Common myeloid progenitor, CD34-positive (primary cell): ENCODE data around the gene OPRM1.

ENCODE experiments used
- CTCF ChIA-PET: fragments of 350-600 bp; sonication (Branson Sonifier 250); formaldehyde crosslinking; loops from one replicate; lab custom pipeline; 2021; ENCODE audit warnings: antibody characterized with exemption; lab: Charles Lee
- POLR2A ChIA-PET: fragments of 350-600 bp; sonication (Branson Sonifier 250); formaldehyde crosslinking; loops from one replicate; lab custom pipeline; 2021; ENCODE audit warnings: antibody characterized with exemption; lab: Charles Lee
- DNase-seq, 3 donors: peaks; one replicate each; pipeline versions ENCODE4 v3.0.0 to v3.0.0-alpha.2; 2013
- H3K27ac ChIP-seq, 2 experiments: 1 replicate in 1 of 2; 2 replicates in 1 of 2; pipeline ENCODE4 v1.7.0; 2013; ENCODE audit warnings: inconsistent platforms in 2 of 2, low read length in 2 of 2, mild to moderate bottlenecking in 2 of 2, low read depth in 1 of 2, moderate library complexity in 1 of 2; ENCODE audit not compliant: severe bottlenecking in 2 of 2, insufficient read depth in 1 of 2, poor library complexity in 1 of 2
- H3K27me3 ChIP-seq, 5 experiments: replicated peaks in 2 of 5; 1 replicate in 3 of 5; 2 replicates in 2 of 5; pipeline versions ENCODE4 v1.6.1 to v1.7.0; 2013; ENCODE audit warnings: low read length in 4 of 5, mild to moderate bottlenecking in 2 of 5, moderate library complexity in 2 of 5, inconsistent platforms in 1 of 5; ENCODE audit not compliant: insufficient read depth in 5 of 5, control insufficient read depth in 4 of 5
- H3K36me3 ChIP-seq, 4 experiments: 1 replicate in 2 of 4; 2 replicates in 2 of 4; pipeline versions ENCODE4 v1.6.1 to v1.7.0; 2013; ENCODE audit warnings: low read length in 3 of 4, control low read depth in 1 of 4, mild to moderate bottlenecking in 1 of 4; ENCODE audit not compliant: control insufficient read depth in 4 of 4, insufficient read depth in 4 of 4
- H3K4me1 ChIP-seq, 4 experiments: 1 replicate in 3 of 4; 2 replicates in 1 of 4; pipeline versions ENCODE4 v1.6.1 to v1.7.1; 2013; ENCODE audit warnings: low read length in 3 of 4, mild to moderate bottlenecking in 3 of 4, control low read depth in 1 of 4, inconsistent platforms in 1 of 4, moderate library complexity in 1 of 4; ENCODE audit not compliant: control insufficient read depth in 4 of 4, insufficient read depth in 4 of 4; ENCODE audit errors: control extremely low read depth in 1 of 4
- H3K4me3 ChIP-seq, 7 experiments: 1 replicate in 4 of 7; 2 replicates in 3 of 7; pipeline versions ENCODE4 v1.5.1 to v1.7.0; 2013; ENCODE audit warnings: mild to moderate bottlenecking in 7 of 7, low read length in 6 of 7, moderate library complexity in 6 of 7, inconsistent platforms in 2 of 7, low read depth in 2 of 7, control low read depth in 1 of 7; ENCODE audit not compliant: insufficient read depth in 4 of 7, control insufficient read depth in 1 of 7; ENCODE audit errors: extremely low read depth in 1 of 7
- H3K9me3 ChIP-seq, 5 experiments: 1 replicate in 4 of 5; 2 replicates in 1 of 5; pipeline versions ENCODE4 v1.6.1 to v1.7.1; 2013; ENCODE audit warnings: low read length in 4 of 5, mild to moderate bottlenecking in 2 of 5, inconsistent platforms in 1 of 5, low read depth in 1 of 5, moderate library complexity in 1 of 5; ENCODE audit not compliant: control insufficient read depth in 4 of 5, insufficient read depth in 2 of 5; ENCODE audit errors: control extremely low read depth in 1 of 5
- WGBS: methylation state at CpG from one replicate; pipeline ENCODE4 v1.1.5; 2013; ENCODE audit not compliant: insufficient coverage; 5-methylcytosine and 5-hydroxymethylcytosine counted together

OPRM1 gene

GRCh38 chr6:154210678-154211077 is 171.6 kb downstream of the OPRM1 start:
- ChIA-PET POLR2A (no interaction called here), CTCF (interaction anchor here (1.1 kb wide), 1 partner anchor 14 kb away, joined by 5 read pairs; no protein-coding TSS in a partner anchor)
- Histone ChIP-seq H3K27ac (no peak overlapping the region), H3K4me1 (no peaks in the 10 kb centered on the region), H3K4me3 (no peak overlapping the region), H3K36me3 (peaks cover 0 to 9% (median 0%) of the 10 kb centered on the region in 4 experiments), H3K9me3 (no peaks in the 10 kb centered on the region), H3K27me3 (no peaks in the 10 kb centered on the region)
- no peak for DNase-seq

GRCh38 chr6:154213782-154214181 is 174.7 kb downstream of the OPRM1 start:
- ChIA-PET CTCF (interaction anchor here (1.1 to 1.2 kb wide), 2 partner anchors 44 to 157 kb away, joined by 3 read pairs; no protein-coding TSS in a partner anchor), POLR2A (no interaction called here)
- WGBS, result 100% methylated on average over 2 of the region's 3 CpGs
- no peak overlapping the region for H3K27ac ChIP-seq
- no peaks in the 10 kb centered on the region for H3K9me3 ChIP-seq
- peaks cover 0 to 14% (median 6%) of the 10 kb centered on the region in 4 experiments for H3K4me1 ChIP-seq
- H3K4me3 ChIP-seq, result no peak overlapping the region
- H3K27me3 ChIP-seq, result no peaks in the 10 kb centered on the region
- peaks cover 0 to 3% (median 0%) of the 10 kb centered on the region in 4 experiments for H3K36me3 ChIP-seq
- no peak for DNase-seq

GRCh38 chr6:154218301-154218700 is 179.3 kb downstream of the OPRM1 start:
- no peaks in the 10 kb centered on the region for H3K9me3 ChIP-seq
- H3K4me3 ChIP-seq, result no peak overlapping the region
- H3K27me3 ChIP-seq, result no peaks in the 10 kb centered on the region
- DNase-seq, result peak in 2 of 3 donors; percentile 59
- ChIA-PET POLR2A (no interaction called here), CTCF (no interaction called here)
- no peak overlapping the region for H3K27ac ChIP-seq
- peaks cover 0 to 3% (median 0%) of the 10 kb centered on the region in 4 experiments for H3K36me3 ChIP-seq
- H3K4me1 ChIP-seq, result peaks cover 0 to 30% (median 6%) of the 10 kb centered on the region in 4 experiments
- WGBS, result 69% methylated on average over 2 of the region's 6 CpGs

- no peaks in the 10 kb centered on the region for H3K9me3 ChIP-seq
- H3K36me3 ChIP-seq, result peaks cover 0 to 3% (median 0%) of the 10 kb centered on the region in 4 experiments
- no peaks in the 10 kb centered on the region for H3K27me3 ChIP-seq
- POLR2A ChIA-PET, result no interaction called here
- CTCF ChIA-PET, result no interaction called here
- H3K4me1 ChIP-seq, result peaks cover 0 to 30% (median 6%) of the 10 kb centered on the region in 4 experiments
- DNase-seq, result no peak
- WGBS, result 100% methylated on average over 3 of the region's 6 CpGs
- H3K27ac ChIP-seq, result no peak overlapping the region
- H3K4me3 ChIP-seq, result no peak overlapping the region
Measured at GRCh38 chr6:154218787-154219186, 179.7 kb downstream of the OPRM1 start.

- no peaks in the 10 kb centered on the region for H3K9me3 ChIP-seq
- H3K4me3 ChIP-seq, result no peak overlapping the region
- ChIA-PET POLR2A (no interaction called here), CTCF (interaction anchor here (0.6 to 1.4 kb wide), 4 partner anchors 14 to 80 kb away, joined by 3 to 4 read pairs (median 3); no protein-coding TSS in a partner anchor)
- DNase-seq, result no peak
- 100% methylated on average over 1 of the region's 6 CpGs for WGBS
- H3K36me3 ChIP-seq, result peaks cover 0 to 3% (median 0%) of the 10 kb centered on the region in 4 experiments
- no peaks in the 10 kb centered on the region for H3K27me3 ChIP-seq
- H3K4me1 ChIP-seq, result peaks cover 0 to 30% (median 6%) of the 10 kb centered on the region in 4 experiments
- no peak overlapping the region for H3K27ac ChIP-seq
Measured at GRCh38 chr6:154219250-154219649, 180.2 kb downstream of the OPRM1 start.

GRCh38 chr6:154222716-154223115 is 183.7 kb downstream of the OPRM1 start:
- ChIA-PET POLR2A (no interaction called here), CTCF (interaction anchor here (1.4 kb wide), 2 partner anchors 14 to 55 kb away, joined by 3 to 4 read pairs; no protein-coding TSS in a partner anchor)
- Histone ChIP-seq H3K27me3 (no peaks in the 10 kb centered on the region), H3K4me3 (no peak overlapping the region), H3K36me3 (no peaks in the 10 kb centered on the region), H3K27ac (no peak overlapping the region), H3K9me3 (no peaks in the 10 kb centered on the region), H3K4me1 (peaks cover 0 to 27% (median 6%) of the 10 kb centered on the region in 4 experiments)
- DNase-seq, result no peak
- WGBS, result 100% methylated on average over 1 of the region's 6 CpGs

- Histone ChIP-seq H3K9me3 (no peaks in the 10 kb centered on the region), H3K4me1 (peaks cover 0 to 21% (median 3%) of the 10 kb centered on the region in 4 experiments), H3K27me3 (no peaks in the 10 kb centered on the region), H3K4me3 (no peak overlapping the region), H3K27ac (no peak overlapping the region), H3K36me3 (no peaks in the 10 kb centered on the region)
- CTCF ChIA-PET, result interaction anchor here (1.4 to 2.4 kb wide), 2 partner anchors 13 to 14 kb away, joined by 3 to 5 read pairs; no protein-coding TSS in a partner anchor
- DNase-seq, result no peak
- WGBS, result 100% methylated on average over 2 of the region's 2 CpGs
- POLR2A ChIA-PET, result no interaction called here
Measured at GRCh38 chr6:154223296-154223695, 184.3 kb downstream of the OPRM1 start.
